ENCODE data around the gene PRR13. TPM values are rescaled to one million over a fixed set of nuclear protein-coding genes. Genes with fewer than 3 reads are reported as not detected.
A peak's percentile ranks its signal among the peaks of the same experiment; 100 is the strongest.

PRR13 gene
- total and polyA plus RNA-seq, 9 of the 15 experiments (the other 6 are each of a cell fraction or from before 2014, with no cell fraction given) = 117 to 835 (median 285) TPM

DNA sequence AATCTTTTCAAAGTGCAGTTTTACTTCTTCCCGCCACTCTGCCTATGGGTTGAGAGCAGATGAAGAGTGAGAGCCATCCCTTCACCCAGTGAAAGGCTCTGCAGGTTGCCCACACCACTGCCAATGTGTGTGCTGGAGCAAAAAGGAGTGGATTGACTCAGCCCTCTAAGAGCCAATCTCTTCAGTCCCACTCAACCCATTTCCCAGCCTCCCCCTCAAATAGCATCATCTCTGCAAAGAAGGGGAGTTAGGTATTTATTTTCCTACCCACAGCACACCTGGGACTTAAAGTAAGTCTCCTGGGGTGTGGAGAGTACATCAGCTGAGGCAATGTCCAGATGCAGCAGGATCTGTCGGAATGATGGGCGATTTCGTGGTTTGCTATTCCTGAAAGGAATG lies 42.4 kb downstream of the PRR13 start:
- Histone ChIP-seq H3K36me3 (ENCODE audit: control insufficient read depth, insufficient read depth, low read length) (peaks cover 83% of the 10 kb centered on the region), H3K27me3 (ENCODE audit: control insufficient read depth in 2 of 2, insufficient read depth in 2 of 2, low read length in 2 of 2) (no peaks in the 10 kb centered on the region), H3K79me2 (ENCODE audit: control insufficient read depth, insufficient read depth, low read length) (0 out of 3 replicates have a peak, but pooled peaks cover 3% of the 10 kb centered on the region), H3K4me3 (no peak overlapping the region), H2AFZ (ENCODE audit: low read depth, low read length) (no peak overlapping the region), H3K4me2 (ENCODE audit: insufficient read depth, low read length) (no peak overlapping the region), H3K9me1 (ENCODE audit: control insufficient read depth, insufficient read depth, low read length) (peaks cover 3% of the 10 kb centered on the region), H3K27ac (ENCODE audit: extremely low read depth, low read depth, low read length) (no peak overlapping the region), H3K9me3 (replicated peaks; ENCODE audit: control insufficient read depth, insufficient read depth, low read depth, low read length) (no peaks in the 10 kb centered on the region), H3K4me1 (replicated peaks in 1 of 2; ENCODE audit: control insufficient read depth in 2 of 2, insufficient read depth in 2 of 2, low read length in 2 of 2) (peaks cover 0 to 11% of the 10 kb centered on the region in 2 experiments; a peak in 2 of 5 replicates), H4K20me1 (replicated peaks; ENCODE audit: control insufficient read depth, insufficient read depth, low read length) (peaks cover 8% of the 10 kb centered on the region), H3K9ac (ENCODE audit: insufficient read depth in 1 of 2, low read depth in 2 of 2, low read length in 2 of 2) (no peak overlapping the region)
- peak; percentile 26 for FAIRE-seq
- intact Hi-C loops (cut with micrococcal nuclease) (no loop called here), in situ Hi-C loops (cut with MboI) (no loop called here)
- ChIA-PET POLR2A (interaction anchor here (0.6 to 7.1 kb wide), 6 partner anchors 8 to 428 kb away, joined by 3 to 99 read pairs (median 9); no protein-coding TSS in a partner anchor), CTCF (ENCODE audit: low intra/inter-chr PET ratio) (no interaction called here)
- no peak for ATAC-seq
- DNase-seq (ENCODE audit: extremely low read depth in 1 of 4, low spot score in 3 of 4) = no peak
- 95% methylated on average over 4 of the region's 4 CpGs for WGBS (ENCODE audit: insufficient coverage, low coverage, missing lambda C conversion rate)
- TF ChIP-seq POLR2A (conservative IDR thresholded peaks at IDR 0.05) = 0 out of 2 replicates have a peak, but pooled peaks have one; percentile 5
- peak; percentile 79; the same call in 1 of the 2 replicates for TF ChIP-seq POLR2AphosphoS2 (IDR thresholded peaks at IDR 0.05; ENCODE audit: low read length)
- no peak for TF ChIP-seq MAFG (tag; conservative IDR thresholded peaks at IDR 0.05)
- TF ChIP-seq POLR2AphosphoS5 (IDR thresholded peaks at IDR 0.05; ENCODE audit: control insufficient read depth, insufficient read depth, low read depth, low read length) = peak; percentile 9; the same call in 1 of the 2 replicates
- no peak for TF ChIP-seq ZNF165 (CRISPR knock-in tag; IDR thresholded peaks at IDR 0.05; ENCODE audit: borderline replicate concordance)
- no peak for TF ChIP-seq ZNF584 (CRISPR knock-in tag; IDR thresholded peaks at IDR 0.05; ENCODE audit: low read depth)
- TF ChIP-seq BCOR (IDR thresholded peaks at IDR 0.05) = no peak
- no peak for TF ChIP-seq ZNF12 (CRISPR knock-in tag; IDR thresholded peaks at IDR 0.05)
- no peak for TF ChIP-seq ZNF23 (CRISPR knock-in tag; IDR thresholded peaks at IDR 0.05)
- no peak for TF ChIP-seq MYBL2 (IDR thresholded peaks at IDR 0.05; ENCODE audit: low read depth)
- TF ChIP-seq MYBL2 (CRISPR knock-in tag; IDR thresholded peaks at IDR 0.05; ENCODE audit: borderline replicate concordance) = no peak
- peak; percentile 22; the same call in 1 of the 2 replicates for TF ChIP-seq SP1 (CRISPR knock-in tag; IDR thresholded peaks at IDR 0.05)
- TF ChIP-seq, protein P1, sequence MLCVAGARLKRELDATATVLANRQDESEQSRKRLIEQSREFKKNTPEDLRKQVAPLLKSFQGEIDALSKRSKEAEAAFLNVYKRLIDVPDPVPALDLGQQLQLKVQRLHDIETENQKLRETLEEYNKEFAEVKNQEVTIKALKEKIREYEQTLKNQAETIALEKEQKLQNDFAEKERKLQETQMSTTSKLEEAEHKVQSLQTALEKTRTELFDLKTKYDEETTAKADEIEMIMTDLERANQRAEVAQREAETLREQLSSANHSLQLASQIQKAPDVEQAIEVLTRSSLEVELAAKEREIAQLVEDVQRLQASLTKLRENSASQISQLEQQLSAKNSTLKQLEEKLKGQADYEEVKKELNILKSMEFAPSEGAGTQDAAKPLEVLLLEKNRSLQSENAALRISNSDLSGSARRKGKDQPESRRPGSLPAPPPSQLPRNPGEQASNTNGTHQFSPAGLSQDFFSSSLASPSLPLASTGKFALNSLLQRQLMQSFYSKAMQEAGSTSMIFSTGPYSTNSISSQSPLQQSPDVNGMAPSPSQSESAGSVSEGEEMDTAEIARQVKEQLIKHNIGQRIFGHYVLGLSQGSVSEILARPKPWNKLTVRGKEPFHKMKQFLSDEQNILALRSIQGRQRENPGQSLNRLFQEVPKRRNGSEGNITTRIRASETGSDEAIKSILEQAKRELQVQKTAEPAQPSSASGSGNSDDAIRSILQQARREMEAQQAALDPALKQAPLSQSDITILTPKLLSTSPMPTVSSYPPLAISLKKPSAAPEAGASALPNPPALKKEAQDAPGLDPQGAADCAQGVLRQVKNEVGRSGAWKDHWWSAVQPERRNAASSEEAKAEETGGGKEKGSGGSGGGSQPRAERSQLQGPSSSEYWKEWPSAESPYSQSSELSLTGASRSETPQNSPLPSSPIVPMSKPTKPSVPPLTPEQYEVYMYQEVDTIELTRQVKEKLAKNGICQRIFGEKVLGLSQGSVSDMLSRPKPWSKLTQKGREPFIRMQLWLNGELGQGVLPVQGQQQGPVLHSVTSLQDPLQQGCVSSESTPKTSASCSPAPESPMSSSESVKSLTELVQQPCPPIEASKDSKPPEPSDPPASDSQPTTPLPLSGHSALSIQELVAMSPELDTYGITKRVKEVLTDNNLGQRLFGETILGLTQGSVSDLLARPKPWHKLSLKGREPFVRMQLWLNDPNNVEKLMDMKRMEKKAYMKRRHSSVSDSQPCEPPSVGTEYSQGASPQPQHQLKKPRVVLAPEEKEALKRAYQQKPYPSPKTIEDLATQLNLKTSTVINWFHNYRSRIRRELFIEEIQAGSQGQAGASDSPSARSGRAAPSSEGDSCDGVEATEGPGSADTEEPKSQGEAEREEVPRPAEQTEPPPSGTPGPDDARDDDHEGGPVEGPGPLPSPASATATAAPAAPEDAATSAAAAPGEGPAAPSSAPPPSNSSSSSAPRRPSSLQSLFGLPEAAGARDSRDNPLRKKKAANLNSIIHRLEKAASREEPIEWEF (CRISPR knock-in tag; IDR thresholded peaks at IDR 0.05) = no peak
- TF ChIP-seq EWSR1 (IDR thresholded peaks at IDR 0.05; ENCODE audit: borderline replicate concordance, low read depth, partially characterized antibody) = peak; percentile 45
- no TSS peak for BruUV-seq (replicated peaks)

All from K562 (cell line).